HG03439 (cell line): Measurements from ENCODE around the gene PDE11A.
"Not testable (repeated sequence)": the region's sequence is repeated elsewhere in the genome, so short reads cannot be mapped to it uniquely, and the experiment has no call there.

Experiments
- ATAC-seq: cut with Tn5 transposase; IDR thresholded peaks from one replicate; pipeline ENCODE4 v1.9.1; 2021; ENCODE audit warnings: mild to moderate bottlenecking, moderate library complexity; ENCODE audit not compliant: unreplicated experiment

Gene PDE11A

DNA sequence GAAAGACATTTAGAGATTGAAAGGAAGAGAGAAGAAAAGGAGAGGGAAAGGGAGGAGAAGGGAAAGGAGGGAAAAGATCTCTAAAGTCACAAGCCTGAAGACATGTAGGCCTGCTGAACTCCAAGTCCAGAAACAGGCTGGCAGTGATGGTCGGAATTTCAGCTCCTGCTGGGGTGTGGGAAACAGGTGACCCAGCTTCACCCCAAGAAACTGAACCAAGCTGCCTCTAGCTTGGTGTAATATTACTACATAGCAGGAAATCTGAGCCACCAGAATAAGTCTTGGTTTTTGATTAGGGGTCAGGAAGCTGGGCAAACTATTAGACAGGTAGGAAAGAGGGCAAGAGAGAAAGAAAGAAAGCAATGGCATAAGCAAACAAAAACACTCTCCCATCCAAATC is 185.8 kb downstream of the PDE11A start:
- no peak for ATAC-seq

DNA sequence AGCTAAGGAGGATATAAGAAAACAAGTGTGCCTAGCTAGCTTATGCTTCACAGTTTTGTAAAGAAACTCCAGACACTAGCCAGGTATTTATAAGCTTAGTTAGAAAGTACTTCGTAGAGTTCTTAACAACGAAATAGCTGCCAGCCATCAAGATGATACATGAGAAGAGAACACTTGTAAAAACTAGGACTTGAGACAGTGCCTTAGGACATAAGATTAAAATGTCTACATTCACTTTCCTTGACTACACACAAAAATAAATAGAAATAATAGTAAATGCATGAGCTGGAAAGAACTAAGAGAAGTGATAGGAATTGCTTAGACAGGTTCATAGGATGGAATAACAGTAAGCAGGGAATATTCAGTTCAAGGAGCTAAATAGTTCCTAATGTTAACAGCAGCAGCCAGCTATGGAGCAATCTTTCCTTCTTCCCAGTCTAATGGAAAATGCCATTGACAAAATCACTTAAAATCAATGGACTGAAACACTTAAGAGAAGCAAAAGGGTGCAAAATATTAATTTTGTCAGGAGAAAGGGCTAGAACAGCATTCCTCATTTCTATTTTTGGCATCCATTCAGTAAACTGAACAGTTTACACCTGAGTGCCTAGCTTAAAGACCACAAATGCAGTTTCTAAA is 186.6 kb downstream of the PDE11A start:
- no peak for ATAC-seq

DNA sequence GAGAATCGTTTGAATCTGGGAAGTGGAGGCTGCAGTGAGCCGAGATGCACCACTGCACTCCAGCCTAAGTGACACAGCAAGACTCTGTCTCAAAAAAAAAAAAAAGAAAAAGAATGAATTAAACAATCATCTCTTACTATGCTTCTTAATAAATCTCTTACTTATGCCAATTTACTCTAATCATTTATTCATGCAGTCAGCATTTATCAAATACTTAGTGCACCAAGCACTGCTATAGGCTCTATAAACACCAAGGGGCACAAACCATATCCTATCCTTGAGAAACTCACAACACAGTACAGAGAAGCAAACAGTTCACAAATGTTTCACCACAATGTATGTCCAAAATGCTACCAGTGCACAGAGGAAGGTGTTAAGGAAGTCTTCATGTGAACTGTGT is 189.4 kb downstream of the PDE11A start:
- ATAC-seq = no peak

DNA sequence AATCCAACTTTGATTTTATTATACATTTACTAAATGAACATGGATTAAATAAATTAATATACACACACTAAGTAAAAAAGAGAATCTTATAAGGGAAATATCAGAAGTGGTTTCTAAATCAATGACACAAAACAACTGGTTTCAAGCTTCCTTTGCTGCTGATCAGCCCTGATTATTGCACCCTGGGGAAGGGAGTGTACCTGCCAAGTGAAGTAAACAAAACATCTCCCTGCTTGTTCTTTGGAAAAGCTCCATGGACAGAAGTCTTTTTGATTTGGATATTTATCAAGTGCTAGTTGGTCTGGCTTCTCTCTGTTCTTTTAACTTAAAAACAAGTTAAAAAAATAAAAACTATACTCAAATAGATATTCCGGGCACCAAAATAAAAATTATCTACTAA is 190.1 kb downstream of the PDE11A start:
- ATAC-seq = no peak

DNA sequence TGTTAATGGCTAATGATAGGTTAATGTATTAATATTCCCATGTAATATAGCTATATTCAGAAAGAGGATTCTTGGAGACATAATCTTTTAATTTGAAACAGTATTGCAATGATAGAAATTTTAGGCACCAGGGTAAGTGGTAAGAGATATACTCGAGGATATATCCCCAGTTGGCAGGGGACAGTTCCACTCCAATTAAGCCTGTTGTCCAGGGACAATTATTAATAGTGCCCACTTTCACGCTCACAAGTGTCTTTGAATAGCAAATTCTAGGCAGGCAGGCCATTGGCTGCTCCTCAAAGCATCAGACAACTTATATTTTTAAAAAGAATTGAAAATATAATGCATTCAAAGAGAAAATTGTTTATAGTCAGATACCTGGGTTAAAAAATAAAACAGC is 190.7 kb downstream of the PDE11A start:
- no peak for ATAC-seq

DNA sequence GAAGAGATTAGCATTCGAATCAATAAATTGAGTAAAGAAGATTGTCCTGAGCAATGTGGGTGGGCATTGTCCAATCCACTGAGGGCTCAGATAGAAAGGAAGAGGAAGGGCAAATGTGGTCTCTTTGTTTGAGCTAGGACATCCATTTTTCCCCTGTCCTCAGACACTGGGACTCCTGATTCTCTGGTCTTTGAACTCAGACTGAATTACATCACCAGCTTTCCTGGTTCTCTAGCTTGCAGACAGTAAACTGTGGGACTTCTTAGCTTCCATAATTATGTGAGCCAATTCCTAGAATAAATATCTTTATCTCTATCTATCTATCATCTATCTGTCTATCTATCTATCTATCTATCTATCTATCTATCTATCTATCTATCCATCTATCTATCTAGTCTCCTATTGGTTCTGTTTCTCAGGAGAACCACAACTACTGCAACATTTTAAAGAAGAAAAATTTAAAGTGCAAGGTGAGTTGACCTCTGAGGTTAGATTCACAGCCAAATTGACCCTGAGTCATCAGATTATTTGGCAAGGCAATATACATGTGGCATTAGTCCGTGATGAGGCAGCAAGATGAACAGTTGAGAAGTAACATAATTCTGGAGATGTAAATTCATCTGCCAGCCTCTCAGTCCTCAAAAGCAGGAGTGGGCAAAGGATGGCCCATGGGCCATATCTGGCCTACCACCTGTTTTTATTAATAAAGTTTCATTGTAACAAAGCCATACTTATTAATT is 191.4 kb downstream of the PDE11A start:
- no peak for ATAC-seq

DNA sequence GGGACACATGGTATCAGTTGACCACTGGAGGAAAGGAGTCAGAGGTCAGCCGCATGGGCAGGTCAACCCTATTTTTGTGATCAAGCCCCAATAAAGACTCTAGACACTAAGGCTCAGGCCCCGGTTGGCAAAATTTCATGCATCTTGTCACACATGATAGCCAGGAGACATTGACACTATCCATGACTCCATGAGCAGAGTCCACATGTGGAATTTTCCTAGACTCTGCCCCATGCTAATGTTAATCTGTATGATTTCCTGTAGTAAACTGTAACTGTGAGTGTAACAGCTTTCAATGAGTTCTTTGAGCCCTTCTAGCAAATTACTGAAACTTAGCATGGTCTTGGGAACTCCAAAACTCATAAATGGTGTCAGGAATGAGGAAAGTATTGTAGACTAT is 192.3 kb downstream of the PDE11A start:
- no peak for ATAC-seq

DNA sequence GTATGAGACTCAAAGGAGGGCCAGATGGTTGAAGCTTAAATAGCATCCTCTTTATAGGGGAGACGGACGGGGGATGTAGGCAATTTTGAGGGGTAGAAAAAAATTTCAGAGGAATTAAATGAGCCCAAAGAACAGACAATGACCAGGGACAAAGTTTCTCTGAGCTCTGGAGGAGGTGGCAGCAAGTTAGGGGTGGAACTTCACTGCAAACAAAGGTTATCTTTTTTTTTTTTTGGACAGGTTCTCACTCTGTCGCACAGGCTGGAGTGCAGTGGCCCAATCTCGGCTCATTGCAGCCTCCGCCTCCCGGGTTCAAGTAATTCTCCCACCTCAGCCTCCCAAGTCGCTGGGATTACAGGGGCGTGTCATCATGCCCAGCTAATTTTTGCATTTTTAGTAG is 195.6 kb downstream of the PDE11A start:
- no peak for ATAC-seq

DNA sequence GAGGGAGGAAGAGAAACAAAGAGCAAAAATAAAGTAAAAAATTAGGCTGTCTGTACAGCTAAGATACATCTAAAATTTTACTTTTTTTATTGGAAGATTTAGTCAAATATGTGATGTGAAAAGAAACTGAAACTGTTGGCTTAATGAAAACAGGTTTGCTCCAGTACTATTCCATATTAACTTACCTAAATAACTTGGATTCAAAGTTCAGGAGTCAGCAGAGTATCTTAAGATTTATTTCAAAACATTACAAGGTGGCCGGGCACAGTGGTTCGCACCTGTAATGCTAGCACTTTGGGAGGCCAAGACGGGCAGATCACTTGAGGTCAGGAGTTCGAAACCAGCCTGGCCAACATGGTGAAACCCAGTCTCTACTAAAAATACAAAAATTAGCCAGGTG is 197.9 kb downstream of the PDE11A start:
- ATAC-seq = no peak

DNA sequence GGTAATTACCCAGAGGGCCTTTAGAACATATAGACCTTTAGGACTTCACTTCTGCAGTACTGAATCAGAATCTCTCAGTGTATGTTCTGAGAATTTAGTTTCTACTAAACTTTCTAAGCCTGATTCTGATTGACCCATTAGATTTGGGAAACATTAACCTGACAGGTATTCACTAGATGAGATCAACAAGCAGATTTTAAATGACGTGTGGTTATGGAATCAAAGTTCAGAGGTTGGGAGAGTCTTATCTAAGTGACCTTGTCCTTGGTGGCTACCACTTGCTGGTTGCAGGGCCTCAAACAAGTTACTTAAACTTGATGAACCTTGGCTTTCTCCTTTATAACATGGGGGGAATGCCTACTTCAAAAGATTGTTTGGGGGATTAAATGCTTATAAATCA is 198.7 kb downstream of the PDE11A start:
- ATAC-seq = no peak

DNA sequence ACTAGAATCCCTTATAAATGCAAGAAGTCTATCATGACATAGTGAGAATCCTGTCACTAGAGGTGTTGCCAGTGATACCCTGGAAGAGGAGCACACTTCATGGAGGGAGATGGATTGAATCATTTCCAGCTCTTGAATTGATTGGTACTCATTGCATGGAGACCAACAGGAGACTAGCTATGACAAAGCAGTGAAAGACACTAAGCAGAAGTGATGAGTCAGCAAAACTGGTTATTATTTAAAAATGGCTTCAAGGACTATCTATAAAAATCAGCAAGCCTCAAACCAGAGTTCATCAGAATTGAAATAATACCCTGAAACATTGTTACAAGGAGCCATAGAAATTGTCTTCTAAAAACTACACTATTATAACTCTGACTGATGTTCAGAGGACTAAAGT is 200.3 kb downstream of the PDE11A start:
- no peak for ATAC-seq

DNA sequence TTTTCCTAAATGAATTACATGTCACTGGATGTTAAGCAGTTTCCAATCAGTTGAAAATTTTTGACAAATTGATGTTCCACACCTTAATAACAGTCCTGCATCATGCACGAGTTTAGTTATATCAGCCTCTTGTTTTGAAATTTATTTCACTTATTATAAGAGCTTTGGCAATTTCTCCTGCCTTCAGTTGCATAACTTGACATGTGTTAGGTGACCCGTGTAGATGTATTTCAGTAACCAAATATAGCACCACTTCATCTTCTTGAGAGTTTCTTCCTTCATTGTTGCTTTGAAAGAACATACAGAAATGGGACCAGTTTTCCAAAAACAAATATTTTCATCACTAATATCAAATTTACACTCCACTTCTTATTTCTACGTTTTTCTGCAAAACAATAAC is 202.7 kb downstream of the PDE11A start:
- ATAC-seq = no peak

DNA sequence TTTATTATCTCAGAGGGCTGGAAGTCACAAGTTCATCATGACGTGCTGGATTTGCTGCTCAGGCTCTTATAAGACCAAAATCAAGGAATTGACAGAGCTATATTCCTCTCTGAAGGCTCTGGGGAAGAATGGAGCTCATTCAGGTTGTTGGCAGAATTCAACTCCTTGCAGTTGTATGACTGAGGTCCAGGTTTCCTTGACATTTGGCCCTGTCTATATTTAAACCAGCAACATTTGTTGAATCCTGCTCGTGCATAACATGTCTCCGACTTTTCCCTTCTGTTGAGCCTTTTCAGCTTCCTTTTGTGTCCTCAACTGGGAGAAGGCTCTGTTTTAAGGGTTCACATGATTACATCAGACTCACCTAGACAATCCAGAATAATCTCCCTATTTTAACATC is 203.4 kb downstream of the PDE11A start:
- ATAC-seq = no peak

DNA sequence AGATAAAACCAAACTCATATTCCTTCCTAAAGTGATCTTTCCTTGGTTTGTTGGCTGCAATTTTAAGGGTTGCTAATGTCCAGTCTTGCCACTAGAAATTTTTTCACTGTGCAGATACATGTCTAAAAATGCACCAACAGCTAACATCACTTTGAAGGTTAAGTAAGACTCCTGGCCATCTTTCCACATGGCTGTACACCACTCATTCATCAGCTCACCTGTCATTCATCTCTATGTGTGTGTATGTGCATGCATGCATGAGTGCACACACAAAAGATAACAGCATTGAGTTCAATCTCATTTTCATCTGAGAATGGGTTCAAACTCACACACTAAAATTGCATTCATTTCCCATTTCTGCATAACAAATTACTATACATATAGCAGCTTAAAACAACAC is 203.8 kb downstream of the PDE11A start:
- ATAC-seq = no peak

DNA sequence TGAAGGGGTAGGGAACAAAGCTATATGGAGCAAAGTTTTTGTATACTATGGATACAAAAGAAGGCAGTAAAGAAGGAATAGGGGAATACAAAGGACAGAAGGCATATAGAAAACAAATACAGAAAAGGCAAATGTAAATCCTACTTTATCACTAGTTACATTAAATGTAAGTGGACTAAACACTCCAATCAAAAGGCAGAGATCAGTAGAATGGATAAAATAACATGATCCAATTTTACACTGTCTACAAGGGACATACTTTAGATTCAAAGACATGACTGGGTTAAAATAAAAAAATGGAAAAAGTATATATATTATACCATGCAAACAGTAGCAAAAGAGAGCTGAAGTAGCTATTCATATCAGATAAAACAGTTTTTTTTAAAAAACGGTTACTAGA is 215.0 kb downstream of the PDE11A start:
- no peak for ATAC-seq

DNA sequence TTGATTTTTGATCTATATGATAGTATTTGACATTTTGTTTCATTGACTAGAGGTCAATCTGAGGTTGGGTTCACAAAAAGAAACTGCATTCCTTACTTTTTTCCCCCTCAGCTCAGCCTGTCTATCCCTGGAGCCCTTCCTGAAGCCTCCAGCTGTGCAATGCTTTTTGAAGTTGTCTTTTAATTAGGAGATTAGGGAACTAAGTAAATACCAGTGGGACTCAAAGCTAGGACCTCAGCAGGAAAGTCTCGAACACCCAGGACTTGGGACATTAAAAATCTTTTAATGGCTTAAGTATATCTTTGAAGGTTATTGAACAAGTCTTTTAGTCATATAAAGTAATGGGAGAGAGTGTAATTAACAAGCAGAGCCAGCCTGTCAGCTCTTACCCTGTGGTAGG is 220.2 kb downstream of the PDE11A start:
- ATAC-seq = no peak

DNA sequence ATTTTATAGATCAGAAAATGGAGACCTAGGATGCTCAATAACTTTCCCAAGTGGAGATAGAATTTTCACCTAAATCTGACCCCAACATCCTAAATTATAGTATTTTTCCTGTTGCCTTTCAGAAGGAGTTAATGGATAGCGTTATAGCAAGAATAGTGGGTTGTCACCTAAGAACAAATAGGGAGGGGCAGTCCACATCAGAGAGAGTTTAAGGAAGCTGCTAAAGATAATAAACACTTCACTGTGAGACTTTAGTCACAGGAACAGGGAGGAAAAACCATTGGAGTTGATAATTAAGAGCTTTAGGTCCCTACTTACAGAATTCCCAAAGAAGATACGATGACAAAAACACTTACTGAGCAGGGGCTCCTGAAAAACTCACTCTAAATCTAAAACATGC is 229.4 kb downstream of the PDE11A start:
- no peak for ATAC-seq

DNA sequence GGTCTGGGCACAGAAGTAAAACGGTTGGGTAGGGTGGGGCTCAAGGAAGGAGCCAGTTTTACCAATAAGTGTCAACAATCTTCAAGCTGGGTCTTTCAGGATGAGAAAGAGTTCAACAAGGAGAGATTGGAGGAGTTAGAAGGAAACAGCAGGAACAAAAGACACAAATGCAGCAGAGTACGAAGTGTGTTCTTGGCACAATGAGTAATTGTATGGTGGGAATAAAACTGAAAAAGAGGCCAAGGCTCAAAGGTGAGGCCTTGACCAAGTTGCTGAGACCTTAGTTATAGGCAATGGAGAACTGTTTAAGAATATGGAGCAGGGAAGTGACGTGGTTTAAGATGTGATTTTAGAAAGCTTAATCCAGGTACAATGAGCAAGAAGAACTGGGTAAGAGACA is 230.3 kb downstream of the PDE11A start:
- ATAC-seq = no peak

DNA sequence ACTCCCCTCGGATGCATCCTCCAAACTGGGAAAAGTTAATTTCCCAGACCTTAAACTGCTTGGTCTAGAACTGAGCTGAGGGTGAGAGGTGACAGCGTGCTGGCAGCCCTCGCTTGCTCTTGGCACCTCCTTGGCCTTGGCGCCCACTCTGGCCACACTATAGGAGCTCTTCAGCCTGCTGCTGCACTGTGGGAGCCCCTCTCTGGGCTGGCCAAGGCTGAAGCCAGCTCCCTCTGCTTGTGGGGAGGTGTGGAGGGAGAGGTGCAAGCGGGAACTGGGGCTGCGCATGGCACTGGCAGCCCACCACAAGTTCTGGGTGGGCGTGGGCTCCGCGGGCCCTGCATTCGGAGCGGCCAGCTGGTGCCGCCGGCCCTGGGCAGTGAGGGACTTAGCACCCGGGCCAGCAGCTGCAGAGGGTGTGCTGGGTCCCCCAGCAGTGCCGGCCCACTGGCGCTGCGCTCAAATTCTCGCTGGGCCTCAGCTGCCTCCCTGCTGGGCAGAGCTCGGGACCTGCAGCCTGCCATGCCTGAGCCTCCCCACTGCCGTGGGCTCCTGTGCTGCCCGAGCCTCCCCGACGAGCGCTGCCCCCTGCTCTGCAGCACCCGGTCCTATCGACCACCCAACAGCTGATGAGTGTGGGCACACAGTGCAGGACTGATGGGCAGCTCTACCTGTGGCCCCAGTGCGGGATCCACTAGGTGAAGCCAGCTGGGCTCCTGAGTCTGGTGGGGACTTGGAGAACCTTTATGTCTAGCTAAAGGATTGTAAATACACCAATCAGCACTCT is 237.0 kb downstream of the PDE11A start:
- ATAC-seq = not testable (repeated sequence)

DNA sequence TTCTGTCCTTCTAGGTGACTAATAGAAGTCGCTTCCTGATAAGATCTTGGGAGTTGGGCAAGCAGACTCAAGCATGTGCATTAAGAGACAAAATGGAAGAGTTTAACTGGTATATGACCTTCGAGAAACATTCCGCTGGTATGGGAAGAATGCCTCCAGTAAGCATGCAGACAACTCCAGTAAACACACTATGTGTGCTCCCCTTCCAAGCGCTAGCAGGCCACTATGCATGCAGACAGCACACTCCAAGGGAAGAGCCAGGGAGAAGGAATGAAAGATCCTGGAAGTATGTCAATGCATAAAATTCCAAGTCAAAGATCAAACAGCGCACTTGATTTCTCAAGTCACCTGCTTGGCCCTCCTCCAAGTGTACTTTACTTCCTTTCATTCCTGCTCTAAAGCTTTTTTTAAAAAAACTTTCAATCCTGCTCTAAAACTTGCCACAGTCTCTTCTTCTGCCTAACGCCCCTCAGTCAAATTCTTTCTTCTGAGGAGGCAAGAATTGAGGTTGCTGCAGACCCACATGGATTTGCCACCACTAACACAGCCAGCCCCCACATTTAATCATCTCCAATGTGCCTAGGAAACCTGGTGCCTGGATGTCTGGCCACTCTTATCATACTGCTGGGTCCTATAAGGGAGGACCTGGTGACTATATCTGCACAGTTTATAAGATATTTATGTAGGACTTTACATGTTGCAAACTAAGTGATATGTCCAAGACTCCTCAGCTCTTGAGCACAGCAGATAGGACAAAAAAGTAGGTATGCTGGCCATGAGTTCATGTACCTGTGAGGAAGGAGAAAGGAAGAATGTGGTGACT is 239.8 kb downstream of the PDE11A start:
- ATAC-seq = no peak

DNA sequence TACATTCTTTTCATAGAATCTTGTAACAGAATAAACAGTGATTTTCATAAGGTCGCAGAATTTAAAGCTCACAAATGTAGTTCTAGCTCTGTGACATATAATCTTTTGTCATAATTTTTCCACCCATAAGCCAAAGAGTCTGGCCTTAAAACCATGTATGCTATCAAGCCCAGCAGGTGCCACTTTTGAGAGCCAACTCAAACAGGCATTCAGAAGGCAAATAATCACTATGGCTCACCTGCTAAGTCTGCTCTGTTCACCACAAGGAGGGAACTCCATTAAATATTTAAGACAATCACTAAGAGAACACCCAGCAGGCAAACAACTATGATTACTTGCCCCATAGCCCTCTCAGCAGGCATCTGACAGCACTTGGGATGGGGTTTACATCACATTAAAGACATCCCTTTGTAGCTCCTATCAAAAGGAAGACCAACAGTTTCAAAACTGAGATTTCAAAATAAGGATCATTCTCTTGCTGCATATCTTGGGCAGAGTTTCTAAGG is 241.6 kb downstream of the PDE11A start:
- no peak for ATAC-seq
